Neural cell (in vitro differentiated cells): ENCODE results near the gene ALOX12. TPM values are rescaled to one million over a fixed set of nuclear protein-coding genes. Genes with fewer than 3 reads are reported as not detected.
"Not testable (repeated sequence)": the region's sequence is repeated elsewhere in the genome, so short reads cannot be mapped to it uniquely, and the experiment has no call there.

Source experiments
- H2AFZ ChIP-seq: fragments of 200-600, 300-800 bp; sonication (generic), shearing (Covaris generic); 2 replicates; pipeline ENCODE4 v1.6.0; 2014; ENCODE audit warnings: low read depth, mild to moderate bottlenecking, antibody characterized with exemption, low read length, moderate library complexity
- H3F3A ChIP-seq: fragments of 200-600 bp; shearing (Covaris generic); 2 replicates; pipeline ENCODE4 v1.6.1; 2016; ENCODE audit warnings: mild to moderate bottlenecking, moderate library complexity, mixed read lengths, antibody characterized with exemption, low read length; ENCODE audit not compliant: insufficient read depth, poor library complexity, severe bottlenecking
- H3K27ac ChIP-seq: fragments of 200-600, 300-800 bp; sonication (generic), shearing (Covaris generic); 2 replicates; pipeline ENCODE4 v1.5.1; 2014; ENCODE audit warnings: mild to moderate bottlenecking, low read length, moderate library complexity
- H3K27me3 ChIP-seq: fragments of 300-800, 200-600 bp; sonication (generic), shearing (Covaris generic); 2 replicates; pipeline ENCODE4 v1.6.0; 2014; ENCODE audit warnings: mild to moderate bottlenecking, low read depth, low read length, moderate library complexity; ENCODE audit not compliant: insufficient read depth
- H3K36me3 ChIP-seq: fragments of 300-800, 200-600 bp; sonication (generic), shearing (Covaris generic); 2 replicates; pipeline ENCODE4 v1.5.1; 2014; ENCODE audit warnings: mild to moderate bottlenecking, antibody characterized with exemption, low read length, moderate library complexity; ENCODE audit not compliant: insufficient read depth
- H3K4me2 ChIP-seq: fragments of 300-800, 200-600 bp; sonication (generic), shearing (Covaris generic); 2 replicates; pipeline ENCODE4 v1.6.0; 2014; ENCODE audit warnings: mild to moderate bottlenecking, low read length
- H3K4me3 ChIP-seq: fragments of 300-800, 200-600 bp; sonication (generic), shearing (Covaris generic); 2 replicates; pipeline ENCODE4 v1.5.1; 2014; ENCODE audit warnings: mild to moderate bottlenecking, low read length, moderate library complexity
- H3K79me2 ChIP-seq: fragments of 200-600 bp; shearing (Covaris generic); replicated peaks from 2 replicates; pipeline ENCODE4 v1.6.0; 2014; ENCODE audit warnings: mild to moderate bottlenecking, low read length, moderate library complexity; ENCODE audit not compliant: insufficient read depth
- H3K9ac ChIP-seq: fragments of 300-800, 200-600 bp; sonication (generic), shearing (Covaris generic); 2 replicates; pipeline ENCODE4 v1.6.1; 2016; ENCODE audit warnings: mild to moderate bottlenecking, low read length, mixed read lengths
- H3K9me2 ChIP-seq: fragments of 200-600 bp; shearing (Covaris generic); 2 replicates; pipeline ENCODE4 v1.6.1; 2016; ENCODE audit warnings: mild to moderate bottlenecking, low read length, mixed read lengths; ENCODE audit not compliant: insufficient read depth
- H3K9me3 ChIP-seq: fragments of 200-600, 300-800 bp; sonication (generic), shearing (Covaris generic); 2 replicates; pipeline ENCODE4 v1.6.1; 2016; ENCODE audit warnings: mild to moderate bottlenecking, mixed run types, low read length, moderate library complexity, mixed read lengths
- H4K20me1 ChIP-seq: fragments of 200-600 bp; shearing (Covaris generic); 2 replicates; pipeline ENCODE4 v1.6.1; 2016; ENCODE audit warnings: mild to moderate bottlenecking, mixed run types; ENCODE audit not compliant: insufficient read depth
- CTCF ChIP-seq: fragments of 450-650 bp; IDR thresholded peaks from 2 replicates; pipeline ENCODE4 v1.5.1; 2014; ENCODE audit warnings: antibody characterized with exemption, mild to moderate bottlenecking, moderate library complexity; ENCODE audit not compliant: poor library complexity, severe bottlenecking
- EP300 ChIP-seq: fragments of 450-650 bp; conservative IDR thresholded peaks from 2 replicates; pipeline ENCODE4 v1.6.1; 2014; ENCODE audit warnings: antibody characterized with exemption, mild to moderate bottlenecking, moderate library complexity; ENCODE audit not compliant: poor library complexity, severe bottlenecking
- EZH2 ChIP-seq: fragments of 200-600, 300-800 bp; shearing (Covaris generic), sonication (generic); IDR thresholded peaks from 2 replicates; pipeline ENCODE4 v1.6.1; 2014; ENCODE audit warnings: antibody characterized with exemption, low read length, borderline replicate concordance, mild to moderate bottlenecking; ENCODE audit not compliant: insufficient read depth, poor library complexity, severe bottlenecking
- MXI1 ChIP-seq: fragments of 450-650 bp; conservative IDR thresholded peaks from 2 replicates; pipeline ENCODE4 v1.6.1; 2014; ENCODE audit warnings: antibody characterized with exemption, mild to moderate bottlenecking; ENCODE audit not compliant: poor library complexity, severe bottlenecking
- POLR2AphosphoS5 ChIP-seq: IDR thresholded peaks from 2 replicates; pipeline ENCODE4 v1.6.1; 2012
- RAD21 ChIP-seq: fragments of 450-650 bp; conservative IDR thresholded peaks from 2 replicates; pipeline ENCODE4 v1.6.1; 2014; ENCODE audit warnings: antibody characterized with exemption, mild to moderate bottlenecking, moderate library complexity
- REST ChIP-seq: IDR thresholded peaks from 2 replicates; pipeline ENCODE4 v1.6.1; 2012; ENCODE audit warnings: borderline replicate concordance
- SMC3 ChIP-seq: fragments of 450-650 bp; conservative IDR thresholded peaks from 2 replicates; pipeline ENCODE4 v1.6.1; 2014; ENCODE audit warnings: antibody characterized with exemption, mild to moderate bottlenecking, moderate library complexity; ENCODE audit not compliant: poor library complexity
- TAF1 ChIP-seq: IDR thresholded peaks from 2 replicates; pipeline ENCODE4 v1.6.1; 2012; ENCODE audit warnings: low read depth
- polyA plus RNA-seq: library from polyadenylated mRNA; depleted of rRNA; stranded (reverse); fragments of >200 nt; gene quantifications from 2 replicates; pipeline ENCODE4 v1.2.3, GENCODE V29; 2014

ALOX12 gene
- polyA plus RNA-seq, 1 donor from 2014 or later = not detected

GRCh38 chr17:7045492-7046126 lies 49.8 kb downstream of the ALOX12 start:
- peak overlapping the region; percentile 53 for H3K9ac ChIP-seq
- no peak for TF ChIP-seq REST
- peak; percentile 94 for TF ChIP-seq SMC3
- TF ChIP-seq EP300 = no peak
- TF ChIP-seq RAD21 = peak; percentile 97
- no peak for TF ChIP-seq POLR2AphosphoS5
- no peak for TF ChIP-seq EZH2
- no peak for TF ChIP-seq TAF1
- TF ChIP-seq CTCF = peak; percentile 97
- TF ChIP-seq MXI1 = peak; percentile 48
- H3K79me2 ChIP-seq = no peaks in the 10 kb centered on the region
- H4K20me1 ChIP-seq = no peaks in the 10 kb centered on the region
- no peaks in the 10 kb centered on the region for H3K9me2 ChIP-seq
- peak overlapping the region; percentile 56 for H2AFZ ChIP-seq
- no peaks in the 10 kb centered on the region for H3K9me3 ChIP-seq
- peak overlapping the region; percentile 48 for H3K27ac ChIP-seq
- H3K36me3 ChIP-seq = no peaks in the 10 kb centered on the region
- H3K27me3 ChIP-seq = peaks cover 50% of the 10 kb centered on the region
- H3K4me3 ChIP-seq = peak overlapping the region; percentile 61
- peak overlapping the region; percentile 72 for H3K4me2 ChIP-seq
- H3F3A ChIP-seq = peaks cover 3% of the 10 kb centered on the region

GRCh38 chr17:7046127-7046724 lies 50.4 kb downstream of the ALOX12 start:
- H3K9me2 ChIP-seq = no peaks in the 10 kb centered on the region
- H3K9me3 ChIP-seq = no peaks in the 10 kb centered on the region
- peaks cover 50% of the 10 kb centered on the region for H3K27me3 ChIP-seq
- H3K36me3 ChIP-seq = no peaks in the 10 kb centered on the region
- H3K79me2 ChIP-seq = no peaks in the 10 kb centered on the region
- H3K9ac ChIP-seq = peak overlapping the region; percentile 53
- peak overlapping the region; percentile 72 for H3K4me2 ChIP-seq
- peak overlapping the region; percentile 48 for H3K27ac ChIP-seq
- no peaks in the 10 kb centered on the region for H4K20me1 ChIP-seq
- H3K4me3 ChIP-seq = peak overlapping the region; percentile 61
- TF ChIP-seq RAD21 (no peak), SMC3 (peak; percentile 54), MXI1 (peak; percentile 16)
- peaks cover 3% of the 10 kb centered on the region for H3F3A ChIP-seq
- H2AFZ ChIP-seq = peak overlapping the region; percentile 56

- not testable (repeated sequence) for H3K79me2 ChIP-seq, H3F3A ChIP-seq, H3K36me3 ChIP-seq, H3K9me2 ChIP-seq, H3K9me3 ChIP-seq, H4K20me1 ChIP-seq
- peaks cover 44% of the 10 kb centered on the region for H3K27me3 ChIP-seq
- H3K4me2 ChIP-seq = peak overlapping the region; percentile 72
- H3K27ac ChIP-seq = peak overlapping the region; percentile 48
- H3K9ac ChIP-seq = peak overlapping the region; percentile 53
- peak overlapping the region; percentile 61 for H3K4me3 ChIP-seq
- H2AFZ ChIP-seq = peak overlapping the region; percentile 56
These were observed 51.0 kb downstream of the ALOX12 start for GRCh38 chr17:7046725-7047397.
